B cell (primary cell): ENCODE data around the gene CGNL1. TPM values are rescaled to one million over a fixed set of nuclear protein-coding genes. Genes with fewer than 3 reads are reported as not detected.
A peak's percentile ranks its signal among the peaks of the same experiment; 100 is the strongest.

ENCODE experiments used
- ATAC-seq: fragments of 200-7000 bp; cut with Tn5 transposase; one replicate; pipeline ENCODE4 v1.10.0; 2021; ENCODE audit warnings: low read depth, mild to moderate bottlenecking, moderate number of reproducible peaks, moderate library complexity
- CTCF ChIA-PET: fragments of 350-600 bp; sonication (Branson Sonifier 250); formaldehyde crosslinking; loops from one replicate; lab custom pipeline; 2021; ENCODE audit warnings: antibody characterized with exemption, inconsistent platforms; lab: Charles Lee
- POLR2A ChIA-PET: fragments of 350-600 bp; sonication (Branson Sonifier 250); formaldehyde crosslinking; loops from one replicate; lab custom pipeline; 2021; ENCODE audit warnings: antibody characterized with exemption; lab: Charles Lee
- DNase-seq: peaks from one replicate; pipeline ENCODE4 v3.0.0; 2013
- H2AFZ ChIP-seq: 2 replicates; pipeline ENCODE4 v1.6.1; 2012; ENCODE audit warnings: mild to moderate bottlenecking, low read depth, low read length; ENCODE audit not compliant: insufficient read depth, poor library complexity, severe bottlenecking
- H3K27ac ChIP-seq, 2 donors: 1 replicate in 1 of 2; 2 replicates in 1 of 2; pipeline ENCODE4 v1.5.1; 2012 to 2013; ENCODE audit warnings: low read length in 2 of 2, mild to moderate bottlenecking in 2 of 2, moderate library complexity in 1 of 2
- H3K27me3 ChIP-seq, 4 experiments: fragments of 200-600 bp in 1 of 4; sonication (generic) in 1 of 4; replicated peaks in 1 of 4; 1 replicate in 2 of 4; 2 replicates in 2 of 4; pipeline versions ENCODE4 v1.6.1 to v1.7.0; 2013 to 2016; ENCODE audit warnings: low read length in 3 of 4, mild to moderate bottlenecking in 2 of 4, mixed read lengths in 1 of 4, moderate library complexity in 1 of 4; ENCODE audit not compliant: insufficient read depth in 4 of 4, control insufficient read depth in 3 of 4; ENCODE audit errors: control extremely low read depth in 1 of 4
- H3K36me3 ChIP-seq, 2 experiments: replicated peaks in 1 of 2; 1 replicate in 1 of 2; 2 replicates in 1 of 2; pipeline versions ENCODE4 v1.6.1 to v1.7.1; 2013; ENCODE audit warnings: low read length in 1 of 2; ENCODE audit not compliant: insufficient read depth in 2 of 2, control insufficient read depth in 1 of 2; ENCODE audit errors: control extremely low read depth in 1 of 2, extremely low read depth in 1 of 2
- H3K4me1 ChIP-seq, 2 donors: fragments of 200-600 bp in 1 of 2; sonication (generic) in 1 of 2; 1 replicate in 1 of 2; 2 replicates in 1 of 2; pipeline versions ENCODE4 v1.5.1 to v1.6.1; 2013 to 2017; ENCODE audit warnings: low read length in 2 of 2; ENCODE audit not compliant: control insufficient read depth in 2 of 2, insufficient read depth in 2 of 2
- H3K4me2 ChIP-seq: replicated peaks from 2 replicates; pipeline ENCODE3; 2012; ENCODE audit warnings: mild to moderate bottlenecking, low read depth, low read length; ENCODE audit not compliant: poor library complexity, severe bottlenecking
- H3K4me3 ChIP-seq, 5 experiments: fragments of 200-600 bp in 1 of 5; sonication (generic) in 1 of 5; 1 replicate in 3 of 5; 2 replicates in 2 of 5; pipeline versions ENCODE4 v1.5.1 to v1.7.0; 2011 to 2016; ENCODE audit warnings: low read length in 4 of 5, mild to moderate bottlenecking in 4 of 5, low read depth in 2 of 5, control low read depth in 1 of 5, moderate library complexity in 1 of 5; ENCODE audit not compliant: insufficient read depth in 1 of 5; ENCODE audit errors: control extremely low read depth in 1 of 5, extremely low read depth in 1 of 5
- H3K79me2 ChIP-seq: fragments of 200-600 bp; sonication (generic); one replicate; pipeline ENCODE4 v1.6.0; 2016; ENCODE audit warnings: low read length; ENCODE audit not compliant: control insufficient read depth, insufficient read depth
- H3K9ac ChIP-seq: fragments of 200-600 bp; sonication (generic); 2 replicates; pipeline ENCODE4 v1.6.1; 2017; ENCODE audit warnings: mild to moderate bottlenecking, low read length, moderate library complexity
- H3K9me3 ChIP-seq, 3 donors: one replicate each; pipeline versions ENCODE4 v1.6.1 to v1.7.1; 2013; ENCODE audit warnings: low read length in 2 of 3; ENCODE audit not compliant: control insufficient read depth in 2 of 3, insufficient read depth in 1 of 3; ENCODE audit errors: control extremely low read depth in 1 of 3
- H4K20me1 ChIP-seq: 2 replicates; pipeline ENCODE4 v1.6.0; 2012; ENCODE audit warnings: mild to moderate bottlenecking, low read length; ENCODE audit not compliant: insufficient read depth, control insufficient read depth, poor library complexity, severe bottlenecking
- H3K27ac Mint-ChIP-seq: one replicate; pipeline ENCODE4 v1.8.0; 2021; ENCODE audit warnings: mixed read lengths
- H3K27me3 Mint-ChIP-seq: one replicate; pipeline ENCODE4 v1.8.0; 2021; ENCODE audit warnings: mixed read lengths
- H3K4me1 Mint-ChIP-seq: one replicate; pipeline ENCODE4 v1.8.0; 2021; ENCODE audit warnings: mixed read lengths
- H3K4me3 Mint-ChIP-seq: one replicate; pipeline ENCODE4 v1.8.0; 2021; ENCODE audit warnings: mixed read lengths
- H3K9me3 Mint-ChIP-seq: one replicate; pipeline ENCODE4 v1.8.0; 2022; ENCODE audit warnings: mixed read lengths; ENCODE audit not compliant: insufficient read depth
- EZH2 ChIP-seq: IDR thresholded peaks from 2 replicates; pipeline ENCODE4 v1.6.1; 2012; ENCODE audit warnings: borderline replicate concordance, low read depth, mild to moderate bottlenecking, moderate library complexity, low read length; ENCODE audit not compliant: insufficient read depth, poor library complexity, severe bottlenecking
- WGBS: methylation state at CpG from one replicate; pipeline ENCODE4 v1.1.5; 2013; ENCODE audit warnings: missing lambda C conversion rate; ENCODE audit not compliant: insufficient coverage; 5-methylcytosine and 5-hydroxymethylcytosine counted together
- intact Hi-C: fragments of 100-400 bp; cut with micrococcal nuclease; formaldehyde crosslinking; loops from one replicate; pipeline ENCODE4 v1.10.0; 2022
- polyA plus RNA-seq: library from polyadenylated mRNA; depleted of rRNA; stranded (reverse); fragments of >200 nt; gene quantifications from 2 replicates; pipeline ENCODE4 v1.2.3, GENCODE V29; 2012
- total RNA-seq, 2 donors: library from RNA; stranded (reverse); fragments of 120-200 nt in 1 of 2; gene quantifications; 1 replicate in 1 of 2; 2 replicates in 1 of 2; pipeline versions ENCODE4 v1.2.3 to v1.2.4, GENCODE V29; 2013 to 2022
- TF ChIP-seq, protein P1 (sequence below): fragments of 200-600 bp; IDR thresholded peaks from one replicate; pipeline ENCODE4 v1.8.0; 2022; ENCODE audit warnings: antibody characterized with exemption, mild to moderate bottlenecking

CGNL1 gene
- total and polyA plus RNA-seq, 2 donors (not counting 1 experiment from before 2014, with no cell fraction given), result 0.03 to 0.12 TPM

DNA sequence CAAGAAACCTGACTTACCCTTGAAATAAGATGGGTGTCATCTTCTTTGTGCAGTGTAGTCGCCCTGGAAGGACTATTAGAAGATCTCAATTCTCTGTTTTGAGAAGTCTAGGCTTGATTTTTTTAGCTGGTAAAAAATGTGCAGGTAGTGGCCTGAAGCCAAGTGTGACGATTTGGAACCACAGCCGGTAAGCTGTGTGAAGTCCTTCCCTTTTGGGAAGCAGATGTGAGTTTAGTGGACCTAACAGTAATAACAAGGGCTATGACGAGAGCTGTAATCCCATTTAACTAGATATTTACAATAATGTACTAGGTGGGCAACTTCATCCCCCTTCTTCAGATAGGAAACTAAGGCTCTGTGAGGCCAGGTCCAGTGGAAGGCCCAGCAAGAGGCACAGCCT, 133.7 kb downstream of the CGNL1 start:
- Histone ChIP-seq H4K20me1 (no peaks in the 10 kb centered on the region), H3K4me3 (peak overlapping the region in 1 of 5 experiments; percentile 15), H3K9ac (peak overlapping the region; percentile 31), H3K27me3 (no peaks in the 10 kb centered on the region), H3K27ac (peak overlapping the region; percentile 47 to 61), H3K9me3 (no peaks in the 10 kb centered on the region), H3K79me2 (no peaks in the 10 kb centered on the region), H3K4me2 (peak overlapping the region; percentile 29), H3K36me3 (no peaks in the 10 kb centered on the region), H2AFZ (no peak overlapping the region), H3K4me1 (peaks cover 28% of the 10 kb centered on the region in 2 donors)
- 6% methylated on average over 2 of the region's 4 CpGs for WGBS
- H3K27me3 Mint-ChIP-seq, result no peaks in the 10 kb centered on the region
- peak overlapping the region; percentile 68 for H3K27ac Mint-ChIP-seq
- TF ChIP-seq EZH2, result no peak
- TF ChIP-seq, protein P1, sequence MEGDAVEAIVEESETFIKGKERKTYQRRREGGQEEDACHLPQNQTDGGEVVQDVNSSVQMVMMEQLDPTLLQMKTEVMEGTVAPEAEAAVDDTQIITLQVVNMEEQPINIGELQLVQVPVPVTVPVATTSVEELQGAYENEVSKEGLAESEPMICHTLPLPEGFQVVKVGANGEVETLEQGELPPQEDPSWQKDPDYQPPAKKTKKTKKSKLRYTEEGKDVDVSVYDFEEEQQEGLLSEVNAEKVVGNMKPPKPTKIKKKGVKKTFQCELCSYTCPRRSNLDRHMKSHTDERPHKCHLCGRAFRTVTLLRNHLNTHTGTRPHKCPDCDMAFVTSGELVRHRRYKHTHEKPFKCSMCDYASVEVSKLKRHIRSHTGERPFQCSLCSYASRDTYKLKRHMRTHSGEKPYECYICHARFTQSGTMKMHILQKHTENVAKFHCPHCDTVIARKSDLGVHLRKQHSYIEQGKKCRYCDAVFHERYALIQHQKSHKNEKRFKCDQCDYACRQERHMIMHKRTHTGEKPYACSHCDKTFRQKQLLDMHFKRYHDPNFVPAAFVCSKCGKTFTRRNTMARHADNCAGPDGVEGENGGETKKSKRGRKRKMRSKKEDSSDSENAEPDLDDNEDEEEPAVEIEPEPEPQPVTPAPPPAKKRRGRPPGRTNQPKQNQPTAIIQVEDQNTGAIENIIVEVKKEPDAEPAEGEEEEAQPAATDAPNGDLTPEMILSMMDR, result no peak
- CTCF ChIA-PET, result interaction anchor here (1.9 to 2.1 kb wide), 2 partner anchors 17 to 364 kb away, joined by 7 to 11 read pairs; no protein-coding TSS in a partner anchor
- intact Hi-C loops, result no loop called here
- H3K4me1 Mint-ChIP-seq, result peaks cover 43% of the 10 kb centered on the region
- H3K9me3 Mint-ChIP-seq, result no peaks in the 10 kb centered on the region
- H3K4me3 Mint-ChIP-seq, result peak overlapping the region; percentile 46
- DNase-seq, result peak; percentile 65
- POLR2A ChIA-PET, result no interaction called here
- peak; percentile 65 for ATAC-seq

DNA sequence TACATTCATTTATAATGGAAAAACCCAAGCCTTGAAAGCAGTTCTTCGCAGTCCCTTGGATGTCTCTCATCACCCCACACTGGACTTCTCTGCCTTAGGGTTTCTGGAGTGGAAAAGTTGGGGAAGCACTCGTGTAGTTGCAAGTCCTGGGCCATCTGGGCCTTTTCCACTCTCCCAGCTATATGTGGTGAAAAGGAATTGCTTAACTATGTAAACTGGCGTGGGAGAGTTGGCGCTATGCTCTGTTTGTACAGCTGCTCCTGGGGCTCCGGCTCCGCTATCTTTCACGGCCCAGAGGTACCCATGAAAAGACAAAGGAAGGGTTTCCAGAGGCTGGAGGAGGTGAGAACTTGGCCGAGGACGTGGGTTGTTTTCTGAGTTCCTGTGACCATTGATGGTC, 134.3 kb downstream of the CGNL1 start:
- peaks cover 28% of the 10 kb centered on the region in 2 donors for H3K4me1 ChIP-seq
- ChIA-PET POLR2A (no interaction called here), CTCF (interaction anchor here (1.9 kb wide), 1 partner anchor 17 kb away, joined by 11 read pairs; no protein-coding TSS in a partner anchor)
- H2AFZ ChIP-seq, result no peak overlapping the region
- H3K4me2 ChIP-seq, result no peak overlapping the region
- H3K79me2 ChIP-seq, result no peaks in the 10 kb centered on the region
- H3K4me1 Mint-ChIP-seq, result peaks cover 43% of the 10 kb centered on the region
- intact Hi-C loops, result no loop called here
- ATAC-seq (no peak), DNase-seq (no peak)
- H3K36me3 ChIP-seq, result no peaks in the 10 kb centered on the region
- H3K9ac ChIP-seq, result no peak overlapping the region
- no peak for TF ChIP-seq EZH2
- TF ChIP-seq, protein P1, result no peak
- peak overlapping the region in 1 of 2 donors; percentile 61 for H3K27ac ChIP-seq
- H3K9me3 Mint-ChIP-seq, result no peaks in the 10 kb centered on the region
- no peaks in the 10 kb centered on the region for H3K27me3 ChIP-seq
- no peak overlapping the region for H3K27ac Mint-ChIP-seq
- 100% methylated on average over 5 of the region's 9 CpGs for WGBS
- no peaks in the 10 kb centered on the region for H3K27me3 Mint-ChIP-seq
- H4K20me1 ChIP-seq, result no peaks in the 10 kb centered on the region
- H3K4me3 ChIP-seq, result no peak overlapping the region
- no peaks in the 10 kb centered on the region for H3K9me3 ChIP-seq
- H3K4me3 Mint-ChIP-seq, result no peak overlapping the region
